ENCODE measurements around the gene PROZ. TPM values are rescaled to one million over a fixed set of nuclear protein-coding genes. Genes with fewer than 3 reads are reported as not detected.
A peak's percentile ranks its signal among the peaks of the same experiment; 100 is the strongest.

The PROZ gene
- total RNA-seq, 2 donors from 2014 or later = not detected

DNA sequence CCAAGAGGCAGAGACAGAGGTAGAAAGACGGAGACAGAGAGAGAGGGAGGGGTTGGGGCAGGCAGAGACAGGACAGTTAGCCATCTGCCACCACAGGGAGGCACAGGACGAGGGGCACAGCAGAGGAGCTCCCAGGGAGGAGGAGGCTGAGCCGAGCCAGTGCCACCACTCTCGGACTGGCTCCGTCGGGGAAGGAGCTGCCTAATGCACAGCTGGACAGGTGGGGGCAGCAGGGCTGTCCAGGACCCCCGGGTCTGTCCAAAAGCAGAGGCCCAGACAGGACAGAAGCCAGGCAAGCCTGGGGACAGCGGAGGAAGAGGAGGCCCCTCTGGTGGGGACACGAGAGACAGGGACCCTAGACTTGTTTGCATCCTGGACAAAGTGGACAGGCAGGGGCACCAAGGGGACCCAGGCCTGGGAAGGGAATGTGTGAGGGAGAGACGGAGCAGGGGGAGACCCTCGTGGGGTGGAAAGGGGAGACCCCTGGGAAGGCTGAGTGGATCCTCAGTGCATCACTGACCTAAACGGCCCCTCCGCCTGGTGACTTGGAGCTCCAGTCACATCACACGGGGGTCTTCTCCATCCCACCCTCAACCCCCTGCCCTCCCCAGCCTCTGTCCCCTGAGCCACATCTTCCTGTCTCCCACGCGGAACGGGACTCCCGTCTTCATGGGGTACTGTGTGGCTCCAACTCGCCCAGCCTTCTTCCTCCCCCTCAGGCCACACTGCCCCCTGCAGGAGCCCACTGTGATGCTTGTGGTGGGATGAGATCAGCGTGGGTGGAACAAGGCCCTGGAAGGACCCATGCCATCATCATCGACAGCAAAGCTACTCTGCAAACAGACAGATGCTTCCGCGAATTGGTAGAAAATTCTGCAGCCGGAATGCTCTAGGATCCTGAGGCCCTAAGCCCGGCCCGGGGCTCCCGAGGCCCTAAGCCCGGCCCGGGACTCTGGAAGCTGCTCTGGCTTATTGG, 34.9 kb upstream of the PROZ start:
- Mint-ChIP-seq H3K4me1 (peaks cover 5% of the 10 kb centered on the region), H3K27me3 (peaks cover 48% of the 10 kb centered on the region), H3K27ac (no peak overlapping the region), H3K36me3 (ENCODE audit: low read depth) (peaks cover 7% of the 10 kb centered on the region), H3K4me3 (no peak overlapping the region)
- no peaks in the 10 kb centered on the region for H3K9me3 ChIP-seq (ENCODE audit: control insufficient read depth, low read length, poor library complexity, severe bottlenecking)
- ATAC-seq (no peak), DNase-seq (no peak)

DNA sequence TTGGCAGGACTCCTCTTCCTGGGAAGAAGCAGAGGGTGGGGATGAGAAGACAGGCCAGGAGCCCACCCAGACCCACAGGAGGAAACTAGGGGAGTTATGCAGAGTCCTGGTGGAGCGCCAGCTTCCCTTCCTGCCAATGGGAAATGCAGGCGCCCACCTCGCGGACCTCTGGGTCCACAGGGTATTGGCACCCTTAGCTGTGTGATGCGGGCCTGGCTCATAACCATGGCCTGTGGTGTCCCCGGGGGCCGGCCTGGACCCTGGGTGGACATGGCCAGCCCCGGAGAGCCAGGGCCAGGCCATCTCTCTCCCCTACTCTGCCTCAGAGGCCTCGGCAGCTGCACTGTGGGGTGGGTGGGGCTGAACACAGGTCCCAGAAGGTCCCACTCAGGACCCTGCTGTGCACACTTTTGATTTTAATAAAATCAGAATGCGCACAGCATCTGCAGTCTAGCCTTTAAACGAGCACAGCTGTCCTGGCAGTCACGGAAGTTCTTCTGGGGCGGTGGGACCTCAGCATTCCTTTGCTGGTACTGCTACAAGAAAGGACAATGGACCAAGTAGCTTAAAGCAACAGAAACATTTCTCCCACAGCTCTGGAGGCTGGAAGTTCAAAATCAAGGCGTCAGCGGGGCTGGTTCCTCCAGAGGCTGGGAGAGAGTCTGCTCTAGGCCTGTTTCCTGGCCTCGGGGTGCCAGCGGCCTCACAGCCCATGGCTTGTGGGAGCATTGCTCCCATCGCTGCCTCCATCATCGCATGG, 34.1 kb upstream of the PROZ start:
- Mint-ChIP-seq H3K27ac (no peak overlapping the region), H3K27me3 (peaks cover 54% of the 10 kb centered on the region), H3K36me3 (ENCODE audit: low read depth) (peaks cover 7% of the 10 kb centered on the region), H3K4me1 (peaks cover 7% of the 10 kb centered on the region), H3K4me3 (no peak overlapping the region)
- ATAC-seq (no peak), DNase-seq (no peak)
- no peaks in the 10 kb centered on the region for H3K9me3 ChIP-seq (ENCODE audit: control insufficient read depth, low read length, poor library complexity, severe bottlenecking)

DNA sequence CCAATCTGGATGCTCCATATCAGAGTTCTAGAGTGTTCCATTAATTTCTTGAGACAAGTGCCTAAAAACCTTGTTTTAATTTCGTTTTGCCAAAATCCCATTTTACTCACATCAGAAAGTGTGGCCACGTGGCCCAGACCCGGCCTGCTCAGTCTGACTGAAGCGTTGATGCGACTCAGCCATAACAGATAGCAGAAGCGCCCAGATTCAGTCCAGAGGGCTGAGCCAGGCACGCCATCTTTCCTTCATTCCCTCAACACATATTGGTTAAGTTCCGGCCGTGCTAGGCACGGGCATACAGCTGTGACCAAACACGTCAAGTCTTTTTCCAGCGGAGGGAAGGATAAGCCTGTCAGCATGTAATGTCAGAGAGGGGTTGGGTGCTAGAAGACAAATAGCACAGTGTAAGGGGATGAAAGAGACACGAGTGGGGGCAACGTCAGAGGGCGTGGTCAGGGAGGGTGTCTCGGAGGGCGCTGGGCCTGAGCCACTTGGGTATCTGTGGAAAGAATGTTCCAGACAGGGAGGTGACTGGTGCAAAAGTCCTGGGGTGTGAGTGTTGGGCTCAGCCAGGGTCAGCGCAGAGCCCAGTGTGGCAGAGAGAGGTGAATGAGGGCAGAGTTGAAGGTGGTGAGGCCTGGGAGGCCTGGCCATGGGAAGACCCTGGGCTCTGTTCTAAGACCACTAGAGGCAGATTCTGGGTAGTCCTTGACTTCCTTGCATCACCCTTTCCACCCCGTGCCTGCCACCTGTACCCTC, 32.8 kb upstream of the PROZ start:
- ATAC-seq (no peak), DNase-seq (no peak)
- no peak overlapping the region for H3K4me3 Mint-ChIP-seq
- H3K27me3 Mint-ChIP-seq = peaks cover 53% of the 10 kb centered on the region
- no peaks in the 10 kb centered on the region for H3K9me3 ChIP-seq (ENCODE audit: control insufficient read depth, low read length, poor library complexity, severe bottlenecking)
- H3K27ac Mint-ChIP-seq = peak overlapping the region; percentile 21
- H3K36me3 Mint-ChIP-seq (ENCODE audit: low read depth) = peaks cover 7% of the 10 kb centered on the region
- peaks cover 12% of the 10 kb centered on the region for H3K4me1 Mint-ChIP-seq

DNA sequence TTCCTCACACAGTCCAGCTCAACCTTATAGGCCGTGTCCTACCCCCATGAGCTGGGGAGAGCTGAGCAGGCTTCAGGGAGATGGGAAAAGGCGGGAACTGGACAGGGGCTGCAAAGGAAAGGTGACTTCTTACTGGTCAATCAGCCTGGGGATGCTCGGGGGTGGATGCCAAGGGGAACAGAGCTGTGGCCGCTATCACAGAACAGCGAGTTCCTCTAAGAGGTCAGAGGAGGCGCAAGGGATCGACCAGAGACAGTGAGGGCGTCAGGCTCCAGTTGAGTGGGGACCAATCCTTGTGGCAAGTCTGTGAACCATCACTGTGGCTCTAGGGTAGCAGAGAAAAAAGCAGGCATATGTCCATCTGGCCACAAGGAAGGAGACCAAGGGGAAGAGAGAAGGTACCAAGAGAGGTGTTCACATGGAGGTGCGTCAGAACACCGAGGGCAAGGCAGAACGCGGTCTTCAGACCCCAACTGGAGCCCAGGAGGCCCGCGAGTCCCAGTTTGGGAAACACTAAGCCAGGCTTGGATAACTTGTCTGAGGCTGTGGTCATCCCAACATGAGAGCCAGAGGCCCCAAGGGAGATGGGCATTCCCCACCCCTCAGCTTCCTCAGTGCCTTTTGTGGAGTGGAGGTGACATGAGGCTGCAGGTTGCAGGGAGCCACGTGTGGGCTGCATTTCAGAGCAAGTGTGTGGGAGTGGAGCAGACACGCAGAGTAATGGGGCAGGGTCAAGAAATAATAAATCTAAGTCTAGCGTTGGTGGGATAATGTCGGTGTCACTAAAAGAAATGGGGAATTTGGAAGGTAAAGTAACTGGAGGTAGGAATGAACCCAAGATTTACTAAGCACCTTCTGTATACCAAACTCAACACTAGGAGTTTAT, 31.9 kb upstream of the PROZ start:
- no peak for ATAC-seq
- peaks cover 46% of the 10 kb centered on the region for H3K27me3 Mint-ChIP-seq
- DNase-seq = no peak
- no peak overlapping the region for H3K27ac Mint-ChIP-seq
- no peaks in the 10 kb centered on the region for H3K9me3 ChIP-seq (ENCODE audit: control insufficient read depth, low read length, poor library complexity, severe bottlenecking)
- H3K36me3 Mint-ChIP-seq (ENCODE audit: low read depth) = peaks cover 7% of the 10 kb centered on the region
- peaks cover 12% of the 10 kb centered on the region for H3K4me1 Mint-ChIP-seq
- no peak overlapping the region for H3K4me3 Mint-ChIP-seq

- Mint-ChIP-seq H3K27me3 (peaks cover 42% of the 10 kb centered on the region), H3K4me3 (peak overlapping the region; percentile 46)
- no peak for ATAC-seq
These were observed 29.0 kb upstream of the PROZ start for GRCh38 chr13:113129480-113129879.

DNA sequence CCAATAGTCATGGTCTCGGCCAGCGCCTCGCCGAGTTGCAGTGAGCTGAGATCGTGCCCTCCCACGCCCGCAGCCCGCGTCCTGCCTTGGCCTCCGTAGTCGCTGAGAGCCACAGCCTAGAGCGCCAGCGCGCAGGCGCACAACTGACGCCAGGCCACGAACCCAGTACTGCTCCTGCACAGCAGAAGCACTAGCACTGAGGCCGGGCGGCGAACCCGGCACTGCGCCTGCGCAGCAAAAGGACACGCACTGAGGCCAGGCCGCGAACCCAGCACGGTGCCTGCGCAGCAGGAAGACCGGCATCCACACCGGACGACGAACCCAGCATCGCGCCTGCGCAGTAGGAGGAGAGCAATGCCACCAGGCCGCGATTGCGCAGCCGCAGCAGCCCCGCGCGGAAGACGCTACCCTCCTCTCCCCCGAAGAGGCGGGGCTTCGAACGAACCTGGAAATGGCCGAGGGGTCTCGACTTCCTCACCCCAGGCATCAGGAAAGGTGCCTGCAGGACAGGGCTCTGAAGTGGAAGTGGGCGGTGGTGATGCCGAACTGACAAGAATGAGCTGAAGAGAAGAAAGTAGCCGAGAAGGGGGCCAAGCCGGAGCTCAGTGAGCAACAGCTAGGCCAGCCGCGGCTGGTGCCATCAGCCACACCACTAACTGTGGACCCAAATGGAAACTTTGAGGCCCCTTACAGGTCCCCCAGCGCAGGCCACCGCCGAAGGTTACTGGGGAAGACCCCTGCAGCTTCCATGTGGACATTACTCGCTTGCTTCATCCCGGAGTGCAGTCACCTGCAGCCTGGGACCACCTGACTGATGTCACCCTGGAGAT, 28.3 kb upstream of the PROZ start:
- H3K27ac Mint-ChIP-seq = peak overlapping the region; percentile 24
- peaks cover 42% of the 10 kb centered on the region for H3K27me3 Mint-ChIP-seq
- peaks cover 12% of the 10 kb centered on the region for H3K4me1 Mint-ChIP-seq
- peak overlapping the region; percentile 36 for H3K4me3 Mint-ChIP-seq
- ATAC-seq (peak; percentile 60), DNase-seq (no peak)
- peaks cover 6% of the 10 kb centered on the region for H3K36me3 Mint-ChIP-seq (ENCODE audit: low read depth)
- no peaks in the 10 kb centered on the region for H3K9me3 ChIP-seq (ENCODE audit: control insufficient read depth, low read length, poor library complexity, severe bottlenecking)

More at GRCh38 chr13:113129480-113129879, 29.0 kb upstream of the PROZ start:
- H3K27ac Mint-ChIP-seq = no peak overlapping the region
- DNase-seq = no peak
- peaks cover 6% of the 10 kb centered on the region for H3K36me3 Mint-ChIP-seq (ENCODE audit: low read depth)
- H3K9me3 ChIP-seq (ENCODE audit: control insufficient read depth, low read length, poor library complexity, severe bottlenecking) = no peaks in the 10 kb centered on the region
- peaks cover 12% of the 10 kb centered on the region for H3K4me1 Mint-ChIP-seq

DNA sequence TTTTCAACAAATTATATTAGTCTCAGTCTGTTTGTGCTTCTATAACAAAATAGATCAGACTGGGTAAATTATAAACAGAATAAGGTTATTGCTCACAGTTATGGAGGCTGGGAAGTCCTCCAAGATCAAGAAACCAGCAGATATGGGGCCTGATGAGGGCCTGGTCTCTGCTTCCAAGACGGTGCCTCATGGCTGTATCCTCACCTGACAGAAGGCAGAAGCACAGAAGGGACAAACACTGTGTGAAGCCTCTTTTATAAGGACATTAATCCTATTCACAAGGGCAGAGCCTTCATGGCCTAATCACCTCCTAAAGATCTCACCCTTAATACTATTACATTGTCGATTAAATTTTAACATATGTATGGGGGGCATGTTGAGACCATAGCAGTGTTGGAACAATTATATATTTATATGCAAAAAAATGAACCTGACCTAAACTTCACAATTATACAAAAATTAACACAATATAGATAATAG, 23.1 kb upstream of the PROZ start:
- Mint-ChIP-seq H3K27me3 (peaks cover 15% of the 10 kb centered on the region), H3K36me3 (ENCODE audit: low read depth) (no peaks in the 10 kb centered on the region), H3K4me3 (no peak overlapping the region), H3K4me1 (no peaks in the 10 kb centered on the region), H3K27ac (no peak overlapping the region)
- no peak for ATAC-seq
- H3K9me3 ChIP-seq (ENCODE audit: control insufficient read depth, low read length, poor library complexity, severe bottlenecking) = no peaks in the 10 kb centered on the region
- DNase-seq = no peak

GRCh38 chr13:113137691-113138298, 20.7 kb upstream of the PROZ start:
- Mint-ChIP-seq H3K27me3 (peaks cover 10% of the 10 kb centered on the region), H3K27ac (no peak overlapping the region), H3K36me3 (ENCODE audit: low read depth) (no peaks in the 10 kb centered on the region), H3K4me3 (no peak overlapping the region), H3K4me1 (no peaks in the 10 kb centered on the region)
- ATAC-seq (no peak), DNase-seq (no peak)
- H3K9me3 ChIP-seq (ENCODE audit: control insufficient read depth, low read length, poor library complexity, severe bottlenecking) = no peaks in the 10 kb centered on the region

- H3K27me3 Mint-ChIP-seq = peaks cover 8% of the 10 kb centered on the region
- no peak for DNase-seq
- ATAC-seq = no peak
- H3K4me1 Mint-ChIP-seq = peaks cover 2% of the 10 kb centered on the region
- no peaks in the 10 kb centered on the region for H3K36me3 Mint-ChIP-seq (ENCODE audit: low read depth)
- no peak overlapping the region for H3K27ac Mint-ChIP-seq
- no peaks in the 10 kb centered on the region for H3K9me3 ChIP-seq (ENCODE audit: control insufficient read depth, low read length, poor library complexity, severe bottlenecking)
- H3K4me3 Mint-ChIP-seq = no peak overlapping the region
These were observed 19.5 kb upstream of the PROZ start for GRCh38 chr13:113138792-113139551.

GRCh38 chr13:113139577-113139976, 18.9 kb upstream of the PROZ start:
- H3K4me3 Mint-ChIP-seq = no peak overlapping the region
- no peak overlapping the region for H3K27ac Mint-ChIP-seq

More at GRCh38 chr13:113139577-113139976, 18.9 kb upstream of the PROZ start:
- ATAC-seq (no peak), DNase-seq (no peak)
- peaks cover 2% of the 10 kb centered on the region for H3K4me1 Mint-ChIP-seq
- H3K9me3 ChIP-seq (ENCODE audit: control insufficient read depth, low read length, poor library complexity, severe bottlenecking) = no peaks in the 10 kb centered on the region
- no peaks in the 10 kb centered on the region for H3K36me3 Mint-ChIP-seq (ENCODE audit: low read depth)
- peaks cover 8% of the 10 kb centered on the region for H3K27me3 Mint-ChIP-seq

Data from T-helper 17 cell (primary cell).